NCI-H748 (cell line): ENCODE data around the gene TSNAX.
A peak's percentile ranks its signal among the peaks of the same experiment; 100 is the strongest.

Source experiments
- DNase-seq: peaks from one replicate; lab custom pipeline; 2025; ENCODE audit not compliant: unreplicated experiment; lab: John Stamatoyannopoulos, UW

The TSNAX gene

GRCh38 chr1:231518485-231519034 is 9.9 kb upstream of the TSNAX start:
- DNase-seq = peak; percentile 75

GRCh38 chr1:231519166-231519565 is 9.3 kb upstream of the TSNAX start:
- no peak for DNase-seq

GRCh38 chr1:231522038-231522437 is 6.4 kb upstream of the TSNAX start:
- no peak for DNase-seq

- no peak for DNase-seq
These were observed 5.4 kb upstream of the TSNAX start for GRCh38 chr1:231522931-231523642.

- no peak for DNase-seq
These were observed 4.7 kb upstream of the TSNAX start for GRCh38 chr1:231523816-231524215.

GRCh38 chr1:231526536-231526935 is 1.9 kb upstream of the TSNAX start:
- DNase-seq = no peak

GRCh38 chr1:231527586-231528171 is 790 bp upstream of the TSNAX start:
- DNase-seq = peak; percentile 14

- DNase-seq = no peak
These were observed 4.8 kb downstream of the TSNAX start for GRCh38 chr1:231533240-231533639.

GRCh38 chr1:231534703-231535159 is 6.3 kb downstream of the TSNAX start:
- DNase-seq = no peak

GRCh38 chr1:231536099-231536498 is 7.6 kb downstream of the TSNAX start:
- DNase-seq = no peak

GRCh38 chr1:231540847-231541246 is 12.4 kb downstream of the TSNAX start:
- DNase-seq = no peak

- DNase-seq = no peak
These were observed 13.4 kb downstream of the TSNAX start for GRCh38 chr1:231541842-231542241.

- DNase-seq = no peak
These were observed 16.6 kb downstream of the TSNAX start for GRCh38 chr1:231544943-231545592.

GRCh38 chr1:231546693-231547092 is 18.2 kb downstream of the TSNAX start:
- no peak for DNase-seq

GRCh38 chr1:231549733-231550447 is 21.4 kb downstream of the TSNAX start:
- DNase-seq = no peak

GRCh38 chr1:231550448-231550781 is 21.9 kb downstream of the TSNAX start:
- no peak for DNase-seq

GRCh38 chr1:231553320-231553719 is 24.9 kb downstream of the TSNAX start:
- no peak for DNase-seq

GRCh38 chr1:231554969-231555368 is 26.5 kb downstream of the TSNAX start:
- no peak for DNase-seq

GRCh38 chr1:231557411-231557810 is 28.9 kb downstream of the TSNAX start:
- no peak for DNase-seq

- DNase-seq = no peak
These were observed 29.6 kb downstream of the TSNAX start for GRCh38 chr1:231557898-231558707.
